ENCODE measurements around the gene GSG1L. TPM values are rescaled to one million over a fixed set of nuclear protein-coding genes. Genes with fewer than 3 reads are reported as not detected.

Gene GSG1L
- total RNA-seq, 2 donors from 2014 or later: not detected

DNA sequence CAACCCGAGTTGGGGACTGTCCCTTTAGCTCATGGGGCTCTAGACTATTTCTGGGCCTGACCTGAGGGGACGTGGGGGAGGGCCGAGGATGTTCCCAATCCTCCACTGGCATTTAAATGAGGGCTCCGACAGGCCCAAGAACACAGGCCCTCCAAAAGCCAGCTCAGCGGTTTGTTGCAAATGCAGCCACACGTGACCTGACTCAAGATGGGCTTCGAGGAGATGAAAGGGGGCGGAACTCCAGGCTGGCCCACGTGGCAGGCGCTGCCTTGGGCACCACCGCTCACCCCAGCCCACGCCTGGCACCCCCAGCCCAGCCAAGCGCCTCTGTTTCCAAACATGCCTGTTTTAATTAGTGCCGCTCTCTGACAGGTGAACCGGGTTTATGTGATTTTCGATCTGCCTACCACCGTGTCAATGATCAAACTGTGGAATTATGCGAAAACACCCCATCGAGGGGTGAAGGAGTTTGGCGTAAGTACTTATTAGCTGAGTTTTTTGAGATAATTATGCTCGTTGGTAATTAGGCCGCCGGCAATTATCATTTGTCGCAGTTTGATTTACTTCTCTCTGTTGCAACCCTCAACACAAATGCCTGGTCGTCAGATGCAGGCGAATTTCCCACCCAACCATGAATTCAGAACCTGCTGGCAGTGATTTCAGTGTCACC, 286.8 kb downstream of the GSG1L start:
- Mint-ChIP-seq H3K27ac (no peak overlapping the region), H3K9me3 (no peaks in the 10 kb centered on the region), H3K4me1 (ENCODE audit: low read depth) (no peaks in the 10 kb centered on the region), H3K4me3 (no peak overlapping the region), H3K36me3 (ENCODE audit: insufficient read depth in 2 of 2) (no peaks in the 10 kb centered on the region), H3K27me3 (ENCODE audit: low read depth) (no peaks in the 10 kb centered on the region)
- no peak for DNase-seq
- no peak for ATAC-seq (replicated peaks in 1 of 2)

GRCh38 chr16:27775254-27775653, 288.3 kb downstream of the GSG1L start:
- ATAC-seq (replicated peaks in 1 of 2): no peak
- Mint-ChIP-seq H3K9me3 (no peaks in the 10 kb centered on the region), H3K27me3 (ENCODE audit: low read depth) (no peaks in the 10 kb centered on the region), H3K27ac (no peak overlapping the region), H3K36me3 (ENCODE audit: insufficient read depth in 2 of 2) (no peaks in the 10 kb centered on the region), H3K4me1 (ENCODE audit: low read depth) (no peaks in the 10 kb centered on the region), H3K4me3 (no peak overlapping the region)
- no peak for DNase-seq

- Mint-ChIP-seq H3K4me1 (ENCODE audit: low read depth) (no peaks in the 10 kb centered on the region), H3K9me3 (no peaks in the 10 kb centered on the region), H3K27me3 (ENCODE audit: low read depth) (no peaks in the 10 kb centered on the region), H3K36me3 (ENCODE audit: insufficient read depth in 2 of 2) (no peaks in the 10 kb centered on the region), H3K4me3 (no peak overlapping the region), H3K27ac (no peak overlapping the region)
- no peak for ATAC-seq (replicated peaks in 1 of 2)
- DNase-seq: no peak
These were observed 288.7 kb downstream of the GSG1L start for GRCh38 chr16:27774779-27775178.

DNA sequence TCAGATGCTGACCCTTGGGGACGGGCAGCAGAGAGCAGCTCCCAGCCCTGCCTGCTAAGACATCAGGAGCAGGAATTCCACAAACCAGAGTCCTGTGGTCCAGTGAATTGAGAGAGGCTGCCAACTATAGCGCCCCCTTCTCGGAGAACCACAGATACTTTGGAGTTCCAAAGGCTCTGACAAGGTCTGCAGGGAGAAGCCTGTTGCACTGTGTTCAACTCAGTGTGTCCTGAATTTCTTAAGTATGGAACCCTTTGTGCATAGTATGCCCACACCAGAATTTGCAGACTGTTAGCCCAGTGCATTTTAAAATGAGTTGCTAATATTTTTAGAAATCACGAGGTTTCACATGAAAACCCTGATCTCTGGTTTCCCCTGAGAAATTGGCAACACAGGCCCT, 290.2 kb downstream of the GSG1L start:
- H3K9me3 Mint-ChIP-seq: no peaks in the 10 kb centered on the region
- H3K4me1 Mint-ChIP-seq (ENCODE audit: low read depth): no peaks in the 10 kb centered on the region
- ATAC-seq (replicated peaks in 1 of 2) (no peak), DNase-seq (no peak)
- H3K27ac Mint-ChIP-seq: no peak overlapping the region
- H3K4me3 Mint-ChIP-seq: no peak overlapping the region
- no peaks in the 10 kb centered on the region for H3K27me3 Mint-ChIP-seq (ENCODE audit: low read depth)
- no peaks in the 10 kb centered on the region for H3K36me3 Mint-ChIP-seq (ENCODE audit: insufficient read depth in 2 of 2)

DNA sequence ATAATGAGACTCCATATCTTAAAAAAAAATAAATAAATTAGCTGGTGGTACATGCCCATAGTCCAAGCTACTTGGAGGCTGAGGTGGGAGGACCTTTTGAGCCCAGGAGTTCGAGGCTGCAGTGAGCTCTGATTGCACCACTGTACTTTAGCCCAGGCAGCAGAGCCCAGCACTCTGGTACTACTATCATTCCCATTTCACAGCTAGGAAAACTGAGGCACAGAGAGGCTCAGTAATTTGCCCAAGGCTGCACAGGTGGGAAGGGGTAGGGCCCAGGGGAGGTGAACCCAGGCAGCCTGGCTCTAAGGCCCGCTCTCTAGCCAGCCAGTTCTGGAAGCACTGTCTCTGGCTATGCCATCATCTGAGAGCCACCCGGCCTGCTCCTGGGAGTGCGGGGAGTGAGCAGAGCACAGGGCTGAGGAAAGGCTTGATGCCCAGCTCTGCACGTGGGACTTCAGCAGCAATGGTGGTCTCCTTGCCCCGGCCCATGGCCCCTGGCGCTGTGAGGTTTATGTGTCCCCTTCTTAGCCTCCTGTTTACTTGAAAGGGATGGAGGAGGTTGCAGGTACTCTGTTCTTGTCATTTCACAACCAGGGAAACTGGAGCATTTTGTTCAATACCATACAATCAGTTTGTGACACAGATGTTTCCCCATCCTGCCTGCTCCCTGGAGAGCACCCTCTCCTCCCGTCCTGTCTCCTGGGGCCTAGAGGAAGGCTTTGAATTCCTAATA, 291.3 kb downstream of the GSG1L start:
- Mint-ChIP-seq H3K36me3 (ENCODE audit: insufficient read depth in 2 of 2) (no peaks in the 10 kb centered on the region), H3K27ac (no peak overlapping the region)

GRCh38 chr16:27771201-27771910, 292.2 kb downstream of the GSG1L start:
- no peak overlapping the region for H3K27ac Mint-ChIP-seq
- H3K4me3 Mint-ChIP-seq: no peak overlapping the region
- H3K27me3 Mint-ChIP-seq (ENCODE audit: low read depth): no peaks in the 10 kb centered on the region
- ATAC-seq (replicated peaks in 1 of 2) (no peak), DNase-seq (no peak)
- H3K9me3 Mint-ChIP-seq: no peaks in the 10 kb centered on the region
- H3K36me3 Mint-ChIP-seq (ENCODE audit: insufficient read depth in 2 of 2): no peaks in the 10 kb centered on the region
- H3K4me1 Mint-ChIP-seq (ENCODE audit: low read depth): no peaks in the 10 kb centered on the region

More for the DNA sequence above, 291.3 kb downstream of the GSG1L start:
- Mint-ChIP-seq H3K4me1 (ENCODE audit: low read depth) (no peaks in the 10 kb centered on the region), H3K9me3 (no peaks in the 10 kb centered on the region), H3K27me3 (ENCODE audit: low read depth) (no peaks in the 10 kb centered on the region), H3K4me3 (no peak overlapping the region)
- no peak for DNase-seq
- ATAC-seq (replicated peaks in 1 of 2): no peak

DNA sequence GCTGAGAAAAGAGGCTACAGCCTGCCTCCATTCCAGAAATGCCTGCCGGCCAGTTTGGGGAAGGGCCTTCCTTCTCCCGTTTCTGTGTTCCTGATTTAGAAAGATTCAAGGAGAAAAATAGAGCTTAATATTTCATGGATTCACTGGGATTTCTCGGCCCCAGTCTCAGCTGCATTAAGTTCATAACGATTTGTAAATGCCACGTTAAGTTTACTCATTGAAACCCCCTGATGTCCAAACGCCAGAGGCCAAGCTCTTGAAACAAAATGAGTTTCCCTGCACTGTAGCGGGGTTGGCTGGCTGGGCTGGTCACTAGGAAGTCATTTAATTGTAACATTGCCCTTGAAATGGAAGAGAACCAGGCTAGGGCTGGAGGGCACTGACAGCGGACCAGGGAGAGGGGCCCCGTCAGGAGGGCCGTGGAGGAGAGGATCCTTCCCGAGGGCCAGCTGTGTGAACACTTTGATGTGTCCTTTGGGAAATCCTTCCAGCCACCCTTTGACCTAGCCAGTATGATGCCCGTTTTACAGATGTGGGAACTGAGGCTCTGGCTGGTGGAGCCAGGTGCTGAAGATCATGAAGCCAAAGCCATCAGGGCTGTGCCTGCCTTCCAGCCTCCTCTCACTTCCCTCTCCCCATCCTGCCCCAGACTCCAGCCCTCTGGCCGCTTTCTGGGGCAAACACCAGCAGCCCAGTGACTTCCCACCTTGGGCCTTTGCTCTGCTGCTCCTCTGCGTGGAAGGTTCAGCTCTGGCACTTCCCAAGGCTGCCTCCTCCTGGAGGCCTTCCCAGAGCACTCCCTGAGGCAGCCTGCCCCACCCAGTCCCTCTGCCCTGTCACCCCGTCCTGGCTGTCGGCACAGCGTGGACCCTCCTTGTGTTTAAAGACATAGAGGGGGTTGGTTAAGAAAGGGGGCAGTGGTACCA, 293.0 kb downstream of the GSG1L start:
- DNase-seq: no peak
- Mint-ChIP-seq H3K27ac (peak overlapping the region; percentile 18), H3K4me1 (ENCODE audit: low read depth) (no peaks in the 10 kb centered on the region), H3K9me3 (no peaks in the 10 kb centered on the region), H3K36me3 (ENCODE audit: insufficient read depth in 2 of 2) (no peaks in the 10 kb centered on the region), H3K27me3 (ENCODE audit: low read depth) (no peaks in the 10 kb centered on the region), H3K4me3 (no peak overlapping the region)
- ATAC-seq (replicated peaks in 1 of 2): no peak

- DNase-seq: no peak
- Mint-ChIP-seq H3K36me3 (ENCODE audit: insufficient read depth in 2 of 2) (no peaks in the 10 kb centered on the region), H3K9me3 (no peaks in the 10 kb centered on the region), H3K4me3 (no peak overlapping the region), H3K27ac (peak overlapping the region; percentile 18), H3K4me1 (ENCODE audit: low read depth) (no peaks in the 10 kb centered on the region), H3K27me3 (ENCODE audit: low read depth) (no peaks in the 10 kb centered on the region)
- ATAC-seq (replicated peaks in 1 of 2): no peak
These were observed 293.8 kb downstream of the GSG1L start for GRCh38 chr16:27769561-27770255.

GRCh38 chr16:27768651-27769272, 294.8 kb downstream of the GSG1L start:
- Mint-ChIP-seq H3K27ac (no peak overlapping the region), H3K4me3 (no peak overlapping the region), H3K9me3 (no peaks in the 10 kb centered on the region), H3K4me1 (ENCODE audit: low read depth) (no peaks in the 10 kb centered on the region), H3K36me3 (ENCODE audit: insufficient read depth in 2 of 2) (no peaks in the 10 kb centered on the region), H3K27me3 (ENCODE audit: low read depth) (no peaks in the 10 kb centered on the region)
- no peak for ATAC-seq (replicated peaks in 1 of 2)
- no peak for DNase-seq

- H3K27ac Mint-ChIP-seq: no peak overlapping the region
- ATAC-seq (replicated peaks in 1 of 2) (no peak), DNase-seq (no peak)
- H3K9me3 Mint-ChIP-seq: no peaks in the 10 kb centered on the region
- H3K4me3 Mint-ChIP-seq: no peak overlapping the region
- H3K4me1 Mint-ChIP-seq (ENCODE audit: low read depth): no peaks in the 10 kb centered on the region
- peaks cover 0 to 1% of the 10 kb centered on the region in 2 donors for H3K36me3 Mint-ChIP-seq (ENCODE audit: insufficient read depth in 2 of 2)
- no peaks in the 10 kb centered on the region for H3K27me3 Mint-ChIP-seq (ENCODE audit: low read depth)
These were observed 295.4 kb downstream of the GSG1L start for GRCh38 chr16:27767971-27768591.

DNA sequence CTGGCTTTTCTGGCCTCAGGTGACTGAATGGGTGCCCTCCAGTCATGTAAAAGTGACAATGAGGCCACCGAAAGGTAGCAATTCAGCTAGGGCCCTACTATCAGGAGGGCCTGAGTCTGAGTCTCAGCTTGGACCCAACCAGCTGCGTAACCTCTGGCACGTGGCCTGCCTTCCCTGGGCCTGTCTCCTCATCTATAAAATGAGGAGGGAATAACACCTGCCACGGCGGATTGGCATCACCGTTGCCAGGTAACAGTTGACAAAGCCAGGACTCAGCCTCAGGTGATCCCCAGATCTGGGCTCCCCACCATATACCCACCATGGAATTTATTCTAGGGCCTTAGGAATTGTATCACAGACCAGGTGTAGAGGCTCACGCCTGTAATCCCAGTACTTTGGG, 296.4 kb downstream of the GSG1L start:
- no peaks in the 10 kb centered on the region for H3K9me3 Mint-ChIP-seq

More for the DNA sequence above, 296.4 kb downstream of the GSG1L start:
- Mint-ChIP-seq H3K4me3 (no peak overlapping the region), H3K27me3 (ENCODE audit: low read depth) (no peaks in the 10 kb centered on the region), H3K36me3 (ENCODE audit: insufficient read depth in 2 of 2) (peaks cover 0 to 1% of the 10 kb centered on the region in 2 donors), H3K27ac (no peak overlapping the region), H3K4me1 (ENCODE audit: low read depth) (no peaks in the 10 kb centered on the region)
- ATAC-seq (replicated peaks in 1 of 2) (no peak), DNase-seq (no peak)
